Stimulated activated CD8-positive, alpha-beta memory T cell treated with anti-CD3 and anti-CD28 coated beads, Interleukin-4, amount 100 ng/mL, for 48 hours (primary cell): ENCODE data around the gene LPIN3.

Source experiments
- DNase-seq: peaks from one replicate; pipeline ENCODE4 v3.0.0-alpha.2; 2020

The LPIN3 gene

DNA sequence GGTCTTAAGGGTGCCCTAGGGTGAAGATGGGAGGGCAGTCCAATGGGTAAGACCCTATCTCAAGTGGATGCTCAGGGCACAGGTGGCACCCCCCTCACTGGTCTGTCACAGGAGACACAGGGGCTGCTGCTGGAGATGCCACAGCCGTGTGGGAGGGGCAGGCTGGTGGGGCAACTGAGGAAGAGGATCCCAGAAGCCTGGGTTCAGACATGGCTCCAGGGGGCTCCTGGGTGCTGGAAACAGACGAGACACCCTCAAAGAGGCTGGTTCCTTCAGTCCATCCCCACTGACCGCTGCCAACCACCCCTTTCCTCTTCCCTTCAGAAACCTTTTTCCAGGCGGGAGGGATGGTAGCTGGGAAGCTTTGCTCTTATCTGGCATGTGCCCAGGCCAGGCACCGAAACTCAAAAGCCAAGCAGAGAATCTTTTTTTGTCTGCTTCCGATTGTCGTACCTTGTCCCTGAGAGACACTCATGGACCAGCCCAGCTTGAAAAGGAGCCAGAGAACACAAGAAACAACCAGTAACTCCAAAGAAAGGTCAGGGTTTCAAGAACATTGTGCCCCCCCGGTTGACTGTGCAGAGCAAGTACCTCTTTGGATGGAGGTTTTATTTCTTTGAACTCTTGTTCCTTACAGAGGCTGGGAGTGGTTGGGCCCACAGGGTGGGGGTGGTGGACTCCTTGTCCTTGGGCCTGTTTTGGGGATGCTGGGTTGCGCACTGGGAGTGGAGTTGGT, 54.5 kb downstream of the LPIN3 start:
- DNase-seq, result no peak

DNA sequence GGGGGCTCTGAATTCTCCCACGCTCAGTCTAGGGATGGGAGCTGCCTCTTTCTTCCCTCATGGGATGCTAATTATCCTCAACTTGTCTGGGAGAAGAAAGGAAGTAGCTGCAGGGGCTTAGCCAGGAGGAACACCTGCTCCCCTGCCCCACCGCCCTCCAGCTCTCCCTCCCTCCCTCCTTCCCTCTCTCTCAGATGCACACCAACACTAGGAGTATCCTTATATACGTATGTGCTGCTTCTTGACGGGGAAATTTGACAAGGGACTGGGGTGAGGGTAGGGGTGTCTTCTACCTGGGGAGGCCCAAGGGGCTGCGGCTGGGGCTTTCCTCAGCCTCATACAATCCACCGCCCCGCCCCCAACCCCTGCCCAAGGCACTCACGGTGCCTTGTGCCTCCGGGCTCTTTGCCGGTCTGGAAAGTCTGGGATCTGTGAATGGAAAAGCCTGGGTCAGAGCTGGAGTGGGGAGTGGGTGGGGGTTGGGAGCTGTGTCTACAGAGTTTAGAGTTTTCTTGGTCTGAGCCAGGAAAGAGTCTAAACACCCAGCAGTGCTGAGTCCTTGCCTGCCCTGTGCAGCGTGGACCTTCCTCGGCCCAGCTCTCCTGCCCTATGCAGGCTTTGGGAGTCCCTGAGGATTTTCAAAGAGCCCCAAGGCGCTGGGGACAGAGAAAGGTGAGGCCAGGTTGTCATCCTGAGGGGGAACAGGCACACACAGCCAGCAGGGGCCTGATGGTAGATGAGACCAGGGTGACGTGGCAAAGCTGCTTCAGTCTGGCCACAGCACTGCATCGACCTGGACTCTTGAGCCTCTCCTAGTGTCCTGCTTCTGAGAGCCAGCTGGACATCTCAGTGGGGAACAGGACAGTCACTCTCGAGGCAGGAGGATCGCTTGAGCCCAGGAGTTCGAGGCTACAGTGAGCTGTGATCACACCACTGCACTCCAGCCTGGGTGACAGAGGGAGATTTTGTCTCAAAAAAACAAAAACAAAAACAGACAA, 55.3 kb downstream of the LPIN3 start:
- no peak for DNase-seq

DNA sequence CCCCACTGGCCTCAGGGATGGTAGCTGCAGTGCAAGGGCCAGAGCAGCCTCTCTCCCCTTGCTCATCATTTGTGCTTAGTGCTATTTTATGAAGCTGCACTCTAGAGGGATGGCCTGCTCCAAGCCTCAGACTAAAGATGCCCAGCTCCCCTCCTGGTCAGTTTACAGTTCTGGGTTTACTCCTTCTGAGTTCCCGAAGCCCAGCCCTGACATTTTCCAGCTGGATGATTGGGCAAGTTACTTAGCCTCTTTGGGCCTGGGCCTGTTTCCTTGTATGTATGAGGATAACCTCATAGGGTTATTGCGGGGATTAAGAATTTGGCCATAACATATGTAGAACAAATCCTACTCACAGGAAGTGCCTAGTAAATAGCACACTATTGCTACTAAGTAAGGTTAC, 57.8 kb downstream of the LPIN3 start:
- DNase-seq, result no peak

DNA sequence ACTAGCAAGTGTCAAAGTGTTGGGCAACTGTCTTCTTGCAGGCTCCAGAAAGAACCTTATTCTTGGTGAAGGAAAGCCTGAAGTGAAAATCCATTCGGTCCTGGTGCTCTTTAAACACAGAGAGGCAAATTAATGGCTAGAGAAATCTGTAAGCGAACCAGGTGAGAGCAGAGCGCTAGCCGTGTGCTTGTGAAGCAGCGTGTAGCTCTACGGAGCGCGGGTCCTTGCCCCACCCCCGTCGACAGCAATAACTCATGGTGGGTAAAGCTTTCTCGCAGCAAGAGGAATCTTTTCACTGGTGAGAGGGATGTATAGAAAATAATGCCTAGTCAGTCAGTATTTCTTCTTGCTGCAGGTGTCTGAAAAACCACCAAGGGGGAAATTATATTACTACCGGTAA, 63.0 kb downstream of the LPIN3 start:
- no peak for DNase-seq

DNA sequence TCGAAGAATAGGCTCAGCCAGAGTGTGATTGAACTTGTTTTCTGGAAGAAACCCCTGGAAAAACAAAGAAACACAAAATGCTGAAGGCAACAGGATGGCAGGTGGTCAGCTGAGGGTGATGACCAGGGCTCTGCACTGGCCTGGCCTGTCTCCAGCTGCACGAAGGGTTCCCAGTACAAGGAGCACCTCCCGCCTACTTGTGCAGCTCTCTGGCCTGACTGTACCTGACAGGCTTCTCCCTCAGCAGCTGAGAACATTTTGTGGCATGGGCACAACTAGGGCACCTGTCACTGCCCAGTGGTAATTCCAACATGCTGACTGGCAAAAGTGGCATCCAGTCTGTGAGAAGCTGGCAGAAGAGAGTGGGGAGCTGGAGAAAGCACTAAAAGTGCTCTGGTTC, 64.8 kb downstream of the LPIN3 start:
- DNase-seq, result no peak

DNA sequence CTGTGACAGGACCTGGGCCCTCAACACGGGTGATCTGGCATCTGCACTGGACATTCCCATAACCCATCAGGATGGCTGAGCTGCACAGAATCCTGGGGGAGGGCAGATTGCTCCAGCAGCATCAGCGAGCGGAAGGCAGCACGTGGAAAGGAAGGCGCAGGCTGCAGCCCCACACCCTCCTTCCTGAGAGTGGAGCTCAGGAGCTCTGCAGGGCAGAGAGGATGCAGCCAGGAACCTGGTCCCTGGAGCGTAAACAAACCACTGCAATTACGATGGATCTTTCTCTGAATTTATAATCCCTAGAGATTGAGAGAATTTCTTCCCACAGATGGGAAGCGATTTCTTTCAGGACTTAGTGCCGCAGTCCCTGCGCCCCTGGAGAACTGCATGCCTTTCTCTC, 65.7 kb downstream of the LPIN3 start:
- no peak for DNase-seq

DNA sequence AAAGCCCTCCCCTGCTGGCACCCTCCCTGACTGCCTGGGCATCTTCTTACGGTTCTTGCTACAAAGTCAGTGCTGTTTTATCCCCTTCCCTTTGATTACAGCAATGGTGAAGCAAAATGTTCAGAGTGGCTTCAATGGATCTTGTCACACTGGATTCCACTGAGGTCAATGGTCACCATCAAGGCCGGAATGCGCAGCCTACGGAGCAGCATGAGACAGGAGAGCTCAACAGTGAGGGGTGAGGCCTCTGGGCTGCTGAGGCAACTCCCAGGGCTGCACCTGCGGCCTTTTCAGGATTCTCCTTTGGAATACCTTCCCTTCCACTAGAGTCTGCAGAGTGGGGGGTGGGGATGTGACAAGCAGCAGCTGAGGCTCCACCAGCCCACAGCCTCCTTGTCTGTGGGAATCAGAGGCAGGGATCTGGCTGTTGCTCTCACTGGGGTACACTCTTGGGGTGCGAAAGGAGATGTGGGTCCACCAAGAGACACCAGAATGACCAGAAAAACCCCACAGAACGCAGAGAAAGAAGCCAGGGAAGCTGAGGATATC, 66.3 kb downstream of the LPIN3 start:
- DNase-seq, result no peak

DNA sequence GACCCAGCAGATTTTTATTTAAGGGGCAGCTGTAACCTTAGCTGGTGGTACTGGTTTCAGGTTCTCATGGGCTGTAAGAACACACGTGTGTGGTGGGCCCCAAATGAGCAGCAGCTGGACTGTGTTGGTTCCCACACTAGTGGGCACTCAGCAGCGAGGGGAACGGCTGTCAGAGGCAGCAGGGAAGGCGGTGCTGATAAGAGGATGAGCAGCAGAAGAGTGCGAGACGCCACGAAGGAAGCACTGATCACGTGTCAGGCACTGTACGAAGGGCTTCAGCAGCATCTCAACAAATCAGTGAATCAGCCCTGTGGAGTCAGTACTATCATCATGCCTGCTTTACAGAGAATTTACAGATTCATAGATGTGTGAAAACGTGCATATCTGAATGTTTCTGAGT, 67.0 kb downstream of the LPIN3 start:
- DNase-seq, result no peak

DNA sequence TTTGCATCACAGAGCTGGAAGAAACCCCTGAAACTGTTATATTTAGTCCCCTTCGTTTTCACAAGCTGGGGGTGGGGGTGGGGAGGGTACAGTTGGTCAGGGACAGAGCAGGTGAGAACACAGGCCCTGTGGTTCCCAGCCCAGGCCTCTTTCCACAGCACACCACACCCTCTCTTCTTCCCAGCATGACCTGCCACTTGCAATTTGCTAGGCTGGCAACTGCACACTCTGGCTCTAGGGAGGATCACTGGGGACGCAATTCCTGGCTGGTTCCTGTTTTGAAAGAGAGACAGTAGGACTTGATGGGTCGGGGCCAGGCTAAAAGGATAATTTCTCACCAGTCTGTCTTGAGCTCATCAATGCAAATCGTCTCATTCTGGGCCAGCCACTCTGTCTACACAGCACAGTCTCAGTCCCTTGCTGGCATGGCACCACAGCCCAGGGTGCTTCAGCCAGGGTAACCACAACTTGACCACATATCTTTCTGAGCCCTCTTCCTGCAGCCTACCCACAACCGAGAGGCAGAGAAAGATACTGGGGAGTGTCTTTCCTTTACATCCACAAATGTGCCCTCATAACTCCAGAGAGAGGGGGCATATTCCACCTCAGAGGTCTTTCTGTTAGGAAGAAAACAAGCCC, 67.7 kb downstream of the LPIN3 start:
- DNase-seq, result no peak

DNA sequence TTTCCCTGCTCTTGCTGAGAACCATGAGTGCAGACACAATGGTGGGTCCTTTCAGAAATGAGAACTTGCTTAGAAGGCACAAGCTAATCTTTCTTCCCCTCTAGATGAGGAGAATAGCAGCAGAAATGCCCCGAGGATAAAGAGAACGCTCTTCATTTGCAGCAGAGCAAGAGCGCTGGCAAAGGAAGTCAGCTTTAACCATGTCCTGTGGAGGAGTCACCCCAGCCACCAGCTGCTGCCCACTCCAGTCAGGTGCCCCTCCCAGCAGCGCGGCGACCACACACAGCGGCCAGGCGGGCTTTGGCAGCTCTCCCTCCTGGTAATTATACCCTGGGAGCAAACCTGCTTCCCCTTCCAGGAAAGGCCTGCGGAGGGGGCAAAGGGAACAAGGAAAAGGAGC, 68.4 kb downstream of the LPIN3 start:
- DNase-seq, result no peak
